ENCODE results near the gene ZNF385B. TPM values are rescaled to one million over a fixed set of nuclear protein-coding genes. Genes with fewer than 3 reads are reported as not detected.

Gene ZNF385B
- total and polyA plus RNA-seq, 9 of the 15 experiments (the other 6 are each of a cell fraction or from before 2014, with no cell fraction given), result 0.50 TPM; not detected in 8

DNA sequence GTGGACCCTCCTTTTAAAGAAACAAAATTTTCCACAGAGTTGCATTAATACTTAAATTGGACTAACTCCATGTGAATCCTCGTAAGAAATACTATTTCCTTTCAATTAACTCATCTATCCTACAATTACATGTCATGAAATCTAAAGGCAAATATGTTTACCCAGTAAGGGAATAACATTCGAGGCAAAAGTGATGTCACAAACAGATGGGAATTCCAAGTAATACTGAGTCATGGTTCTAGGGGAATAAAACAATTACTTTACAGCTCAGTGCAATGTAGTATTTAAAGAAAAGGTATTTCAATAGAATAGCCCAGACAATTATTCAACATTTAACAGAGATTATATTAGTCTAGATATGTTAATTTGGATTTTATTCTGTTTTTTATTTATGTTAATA is 205.8 kb downstream of the ZNF385B start (continued):
- TF ChIP-seq MED1 (CRISPR knock-in tag; IDR thresholded peaks at IDR 0.05; ENCODE audit: borderline replicate concordance), result no peak
- TF ChIP-seq HMGN3 (IDR thresholded peaks at IDR 0.05; ENCODE audit: borderline replicate concordance, extremely low read depth, insufficient read length, low read depth, low read length), result no peak
- TF ChIP-seq, protein P1, sequence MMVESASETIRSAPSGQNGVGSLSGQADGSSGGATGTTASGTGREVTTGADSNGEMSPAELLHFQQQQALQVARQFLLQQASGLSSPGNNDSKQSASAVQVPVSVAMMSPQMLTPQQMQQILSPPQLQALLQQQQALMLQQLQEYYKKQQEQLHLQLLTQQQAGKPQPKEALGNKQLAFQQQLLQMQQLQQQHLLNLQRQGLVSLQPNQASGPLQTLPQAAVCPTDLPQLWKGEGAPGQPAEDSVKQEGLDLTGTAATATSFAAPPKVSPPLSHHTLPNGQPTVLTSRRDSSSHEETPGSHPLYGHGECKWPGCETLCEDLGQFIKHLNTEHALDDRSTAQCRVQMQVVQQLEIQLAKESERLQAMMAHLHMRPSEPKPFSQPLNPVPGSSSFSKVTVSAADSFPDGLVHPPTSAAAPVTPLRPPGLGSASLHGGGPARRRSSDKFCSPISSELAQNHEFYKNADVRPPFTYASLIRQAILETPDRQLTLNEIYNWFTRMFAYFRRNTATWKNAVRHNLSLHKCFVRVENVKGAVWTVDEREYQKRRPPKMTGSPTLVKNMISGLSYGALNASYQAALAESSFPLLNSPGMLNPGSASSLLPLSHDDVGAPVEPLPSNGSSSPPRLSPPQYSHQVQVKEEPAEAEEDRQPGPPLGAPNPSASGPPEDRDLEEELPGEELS (CRISPR knock-in tag; IDR thresholded peaks at IDR 0.05; ENCODE audit: borderline replicate concordance), result no peak
- TF ChIP-seq BMI1 (IDR thresholded peaks at IDR 0.05; ENCODE audit: low read length), result no peak
- no peak for TF ChIP-seq LARP7 (IDR thresholded peaks at IDR 0.05)
- no peak for TF ChIP-seq ATF1 (CRISPR knock-in tag; IDR thresholded peaks at IDR 0.05)
- TF ChIP-seq ATF1 (tag; IDR thresholded peaks at IDR 0.05), result no peak
- TF ChIP-seq, protein P2, sequence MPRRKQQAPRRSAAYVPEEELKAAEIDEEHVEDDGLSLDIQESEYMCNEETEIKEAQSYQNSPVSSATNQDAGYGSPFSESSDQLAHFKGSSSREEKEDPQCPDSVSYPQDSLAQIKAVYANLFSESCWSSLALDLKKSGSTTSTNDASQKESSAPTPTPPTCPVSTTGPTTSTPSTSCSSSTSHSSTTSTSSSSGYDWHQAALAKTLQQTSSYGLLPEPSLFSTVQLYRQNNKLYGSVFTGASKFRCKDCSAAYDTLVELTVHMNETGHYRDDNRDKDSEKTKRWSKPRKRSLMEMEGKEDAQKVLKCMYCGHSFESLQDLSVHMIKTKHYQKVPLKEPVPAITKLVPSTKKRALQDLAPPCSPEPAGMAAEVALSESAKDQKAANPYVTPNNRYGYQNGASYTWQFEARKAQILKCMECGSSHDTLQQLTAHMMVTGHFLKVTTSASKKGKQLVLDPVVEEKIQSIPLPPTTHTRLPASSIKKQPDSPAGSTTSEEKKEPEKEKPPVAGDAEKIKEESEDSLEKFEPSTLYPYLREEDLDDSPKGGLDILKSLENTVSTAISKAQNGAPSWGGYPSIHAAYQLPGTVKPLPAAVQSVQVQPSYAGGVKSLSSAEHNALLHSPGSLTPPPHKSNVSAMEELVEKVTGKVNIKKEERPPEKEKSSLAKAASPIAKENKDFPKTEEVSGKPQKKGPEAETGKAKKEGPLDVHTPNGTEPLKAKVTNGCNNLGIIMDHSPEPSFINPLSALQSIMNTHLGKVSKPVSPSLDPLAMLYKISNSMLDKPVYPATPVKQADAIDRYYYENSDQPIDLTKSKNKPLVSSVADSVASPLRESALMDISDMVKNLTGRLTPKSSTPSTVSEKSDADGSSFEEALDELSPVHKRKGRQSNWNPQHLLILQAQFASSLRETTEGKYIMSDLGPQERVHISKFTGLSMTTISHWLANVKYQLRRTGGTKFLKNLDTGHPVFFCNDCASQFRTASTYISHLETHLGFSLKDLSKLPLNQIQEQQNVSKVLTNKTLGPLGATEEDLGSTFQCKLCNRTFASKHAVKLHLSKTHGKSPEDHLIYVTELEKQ (CRISPR knock-in tag; IDR thresholded peaks at IDR 0.05), result no peak
- TF ChIP-seq ZNF217 (CRISPR knock-in tag; IDR thresholded peaks at IDR 0.05), result no peak
- no peak for TF ChIP-seq ZNF79 (CRISPR knock-in tag; IDR thresholded peaks at IDR 0.05; ENCODE audit: low read depth)
- TF ChIP-seq TEAD1 (CRISPR knock-in tag; IDR thresholded peaks at IDR 0.05), result no peak
